ENCODE measurements around the gene TCF3.
"Not testable (repeated sequence)": the region's sequence is repeated elsewhere in the genome, so short reads cannot be mapped to it uniquely, and the experiment has no call there.

Gene TCF3

GRCh38 chr19:1678073-1678472 is 25.7 kb upstream of the TCF3 start:
- no peak overlapping the region for H3K27ac Mint-ChIP-seq
- no peaks in the 10 kb centered on the region for H3K9me3 Mint-ChIP-seq (ENCODE audit: low read depth)
- H3K36me3 Mint-ChIP-seq: no peaks in the 10 kb centered on the region
- peaks cover 21% of the 10 kb centered on the region for H3K27me3 Mint-ChIP-seq
- H3K4me3 Mint-ChIP-seq: no peak overlapping the region
- H3K4me1 Mint-ChIP-seq (ENCODE audit: low read depth): peaks cover under 1% of the 10 kb centered on the region

DNA sequence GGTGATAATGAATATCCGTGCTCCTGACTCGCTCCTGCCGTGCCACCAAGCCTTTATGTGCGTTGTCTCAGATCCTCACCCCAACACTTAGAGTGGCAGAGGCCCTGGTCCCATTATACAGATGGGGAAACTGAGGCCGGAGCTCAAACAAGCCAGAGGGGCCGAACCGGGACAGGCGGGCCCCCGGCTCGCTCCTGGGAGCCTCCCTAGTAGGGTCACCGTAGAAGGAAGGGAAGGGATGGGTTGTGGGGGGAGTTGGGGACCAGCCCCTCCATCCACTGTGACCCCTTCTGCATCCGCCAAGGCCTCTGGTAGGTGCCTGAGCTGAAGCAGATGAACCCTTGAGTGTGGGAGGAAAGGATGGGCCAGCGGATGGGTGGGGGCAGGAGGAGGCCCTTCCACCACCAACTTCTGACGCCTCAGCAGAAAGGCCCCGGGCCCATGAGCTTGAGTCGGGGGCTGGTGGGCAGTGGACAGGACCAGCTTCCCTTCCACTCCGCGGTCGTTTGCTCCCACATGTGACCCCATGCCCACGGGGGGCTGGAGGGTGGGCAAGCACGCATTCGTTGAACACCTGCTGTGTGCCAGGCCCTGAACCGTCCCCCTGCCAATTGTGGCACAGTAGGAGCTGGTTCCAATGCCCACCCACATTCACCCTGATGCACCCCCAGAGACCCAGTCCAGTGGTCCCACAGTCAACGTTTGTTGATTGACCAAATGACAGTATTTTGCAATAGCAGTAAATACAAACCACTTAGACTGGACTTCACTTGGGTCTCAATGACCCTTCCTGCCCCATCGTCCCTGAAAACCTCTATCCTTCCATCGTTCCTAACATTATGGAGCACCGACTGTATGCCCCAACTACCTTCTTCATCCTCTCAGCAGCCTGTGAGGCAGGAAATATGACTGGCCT is 24.2 kb upstream of the TCF3 start:
- Mint-ChIP-seq H3K27me3 (peaks cover 17% of the 10 kb centered on the region), H3K36me3 (no peaks in the 10 kb centered on the region), H3K9me3 (ENCODE audit: low read depth) (no peaks in the 10 kb centered on the region)

DNA sequence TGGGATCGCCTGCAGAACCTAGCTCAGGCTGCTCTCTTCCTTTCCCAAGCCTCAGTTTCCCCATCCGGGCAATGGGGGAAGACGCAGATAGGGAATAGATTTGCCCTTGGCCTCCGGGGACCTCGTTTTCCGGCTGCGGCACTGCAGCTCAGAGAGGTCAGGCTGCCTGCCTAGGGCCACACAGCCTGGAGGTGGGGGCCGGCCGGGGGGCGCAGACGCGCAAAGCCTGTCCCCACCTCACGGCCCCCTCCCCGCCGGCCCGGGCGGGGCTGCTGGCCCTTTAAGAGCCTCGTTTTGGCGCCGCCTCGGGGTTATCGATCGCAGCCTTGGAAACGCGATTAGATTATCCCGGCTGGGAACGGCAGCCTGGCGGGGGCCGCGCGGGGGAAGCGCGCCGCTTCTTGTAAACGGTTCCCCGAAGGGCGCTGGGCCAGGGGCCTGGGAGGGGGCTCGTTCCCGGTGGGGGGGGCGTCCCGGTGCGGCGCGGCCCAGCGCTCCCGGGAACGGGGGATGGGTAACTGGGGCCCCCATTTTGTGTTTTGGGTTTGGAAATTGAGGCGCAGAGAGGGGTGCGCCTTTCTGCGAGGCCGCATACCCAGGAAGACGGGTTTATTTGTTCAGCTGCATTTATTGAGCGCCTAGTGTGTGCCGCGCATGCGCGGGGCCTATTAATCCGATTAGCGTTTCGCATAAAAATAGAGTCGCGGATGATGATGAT is 23.4 kb upstream of the TCF3 start:
- H3K27ac Mint-ChIP-seq: no peak overlapping the region

More for the DNA sequence above, 24.2 kb upstream of the TCF3 start:
- H3K4me3 Mint-ChIP-seq: no peak overlapping the region
- H3K4me1 Mint-ChIP-seq (ENCODE audit: low read depth): peaks cover 4% of the 10 kb centered on the region
- no peak overlapping the region for H3K27ac Mint-ChIP-seq

DNA sequence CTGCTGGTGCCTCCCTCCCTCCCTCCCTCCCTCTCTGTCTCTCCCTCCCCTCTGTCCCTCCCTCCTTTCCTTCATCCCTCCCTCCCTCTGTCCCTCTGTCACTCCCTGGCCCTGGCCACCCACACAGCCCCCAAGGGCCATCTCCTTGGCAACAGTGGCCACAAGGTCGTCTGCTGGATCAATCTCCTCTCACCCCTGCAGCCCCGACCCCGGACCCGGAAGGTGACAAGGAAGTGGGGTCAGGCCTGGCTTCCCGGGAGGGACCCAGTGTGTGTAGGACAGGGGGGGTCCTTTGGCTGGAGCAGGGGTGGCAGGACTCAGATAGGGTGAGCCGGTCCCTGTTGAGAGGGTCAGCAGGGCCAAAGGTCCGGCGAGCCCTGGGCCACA is 21.9 kb upstream of the TCF3 start:
- Mint-ChIP-seq H3K4me1 (ENCODE audit: low read depth) (peaks cover 8% of the 10 kb centered on the region), H3K27ac (no peak overlapping the region), H3K36me3 (no peaks in the 10 kb centered on the region), H3K4me3 (no peak overlapping the region), H3K9me3 (ENCODE audit: low read depth) (no peaks in the 10 kb centered on the region), H3K27me3 (peaks cover 21% of the 10 kb centered on the region)

More for the DNA sequence above, 23.4 kb upstream of the TCF3 start:
- Mint-ChIP-seq H3K4me1 (ENCODE audit: low read depth) (peaks cover 8% of the 10 kb centered on the region), H3K36me3 (no peaks in the 10 kb centered on the region), H3K27me3 (peaks cover 21% of the 10 kb centered on the region), H3K4me3 (no peak overlapping the region), H3K9me3 (ENCODE audit: low read depth) (no peaks in the 10 kb centered on the region)

- Mint-ChIP-seq H3K9me3 (ENCODE audit: low read depth) (no peaks in the 10 kb centered on the region), H3K27me3 (peaks cover 21% of the 10 kb centered on the region), H3K4me3 (no peak overlapping the region), H3K27ac (peak overlapping the region; percentile 41), H3K36me3 (no peaks in the 10 kb centered on the region), H3K4me1 (ENCODE audit: low read depth) (peaks cover 11% of the 10 kb centered on the region)
Observed at GRCh38 chr19:1673645-1674292, 21.4 kb upstream of the TCF3 start.

DNA sequence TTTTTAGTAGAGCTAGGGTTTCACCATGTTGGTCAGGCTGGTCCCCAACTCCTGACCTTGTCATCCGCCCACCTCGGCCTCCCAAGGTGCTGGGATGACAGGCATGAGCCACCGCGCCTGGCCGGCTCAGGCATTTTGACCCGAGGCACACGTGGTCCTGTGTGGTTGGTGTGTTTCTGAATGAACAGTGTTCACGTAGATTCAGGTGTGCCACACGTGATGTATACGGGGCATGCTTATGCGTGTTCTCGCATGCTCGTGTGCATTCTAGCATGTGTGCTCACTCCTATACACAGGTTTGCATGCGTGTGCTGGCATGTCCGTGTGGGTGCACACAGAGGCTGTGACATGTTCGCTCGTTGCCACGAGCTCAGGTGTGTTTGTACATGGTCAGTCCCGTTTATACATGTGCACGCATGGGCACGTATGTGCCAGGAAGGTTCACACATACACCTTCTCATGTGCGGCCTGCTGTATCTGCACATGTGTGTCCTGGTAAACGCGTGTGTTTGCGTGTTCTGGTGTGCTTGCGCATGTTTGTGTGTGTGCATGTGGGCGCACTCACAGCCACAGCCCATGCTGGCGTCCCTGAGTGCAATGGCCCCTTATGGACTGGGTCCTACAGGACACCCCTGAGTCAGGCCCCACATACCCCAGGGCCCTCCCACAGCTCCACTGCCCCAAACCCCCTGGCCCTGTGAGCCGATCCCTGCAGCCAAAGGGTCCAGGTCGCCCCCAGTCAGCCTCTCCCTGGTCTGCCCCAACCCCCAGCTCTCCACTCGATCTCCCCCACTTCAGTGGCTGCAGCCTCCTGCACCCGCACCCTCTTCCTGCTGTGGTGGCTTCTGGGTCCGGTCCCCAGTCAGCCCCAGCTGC is 20.6 kb upstream of the TCF3 start:
- peaks cover 22% of the 10 kb centered on the region for H3K27me3 Mint-ChIP-seq
- peak overlapping the region; percentile 16 for H3K27ac Mint-ChIP-seq
- no peaks in the 10 kb centered on the region for H3K36me3 Mint-ChIP-seq
- H3K4me1 Mint-ChIP-seq (ENCODE audit: low read depth): peaks cover 17% of the 10 kb centered on the region
- no peaks in the 10 kb centered on the region for H3K9me3 Mint-ChIP-seq (ENCODE audit: low read depth)
- peak overlapping the region; percentile 20 for H3K4me3 Mint-ChIP-seq

DNA sequence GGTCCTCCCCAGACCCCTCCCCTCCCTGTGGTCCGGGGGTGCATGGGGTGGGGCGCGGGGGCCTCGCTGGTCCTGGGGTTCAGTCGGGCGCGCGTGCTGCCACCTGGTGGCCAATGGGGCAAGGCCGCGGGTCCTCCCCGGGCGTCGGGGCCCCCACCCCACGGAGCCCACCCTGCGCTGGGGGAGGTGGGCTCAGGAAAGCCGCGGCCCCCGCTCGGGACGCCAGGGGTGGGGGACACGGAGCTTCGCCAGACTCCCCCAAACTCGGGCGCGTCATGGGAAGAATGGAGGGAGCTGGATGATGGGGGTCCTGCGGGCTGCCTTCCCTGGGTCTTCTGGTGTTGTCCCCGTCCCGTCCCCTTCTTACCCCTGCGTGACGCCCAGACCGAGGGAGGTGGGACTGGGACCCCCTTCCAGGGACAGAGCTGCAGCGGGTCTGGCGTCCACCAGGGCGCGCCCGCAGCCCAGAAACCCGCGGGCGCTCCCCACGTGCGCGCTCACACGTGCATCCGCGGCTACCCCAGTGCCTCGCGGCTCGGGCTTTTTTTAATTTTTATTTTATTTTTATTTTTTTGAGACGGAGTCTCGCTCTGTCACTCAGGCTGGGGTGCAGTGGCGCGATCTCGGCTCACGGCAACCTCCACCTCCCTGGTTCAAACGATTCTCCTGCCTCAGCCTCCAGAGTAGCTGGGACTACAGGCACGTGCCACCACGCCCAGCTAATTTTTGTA is 19.8 kb upstream of the TCF3 start:
- Mint-ChIP-seq H3K27me3 (peaks cover 23% of the 10 kb centered on the region), H3K9me3 (ENCODE audit: low read depth) (no peaks in the 10 kb centered on the region)

GRCh38 chr19:1671716-1672037 is 19.3 kb upstream of the TCF3 start:
- Mint-ChIP-seq H3K4me3 (peak overlapping the region; percentile 56), H3K4me1 (ENCODE audit: low read depth) (peaks cover 20% of the 10 kb centered on the region)

More for the DNA sequence above, 19.8 kb upstream of the TCF3 start:
- H3K36me3 Mint-ChIP-seq: no peaks in the 10 kb centered on the region
- H3K4me1 Mint-ChIP-seq (ENCODE audit: low read depth): peaks cover 20% of the 10 kb centered on the region
- no peak overlapping the region for H3K27ac Mint-ChIP-seq
- no peak overlapping the region for H3K4me3 Mint-ChIP-seq

DNA sequence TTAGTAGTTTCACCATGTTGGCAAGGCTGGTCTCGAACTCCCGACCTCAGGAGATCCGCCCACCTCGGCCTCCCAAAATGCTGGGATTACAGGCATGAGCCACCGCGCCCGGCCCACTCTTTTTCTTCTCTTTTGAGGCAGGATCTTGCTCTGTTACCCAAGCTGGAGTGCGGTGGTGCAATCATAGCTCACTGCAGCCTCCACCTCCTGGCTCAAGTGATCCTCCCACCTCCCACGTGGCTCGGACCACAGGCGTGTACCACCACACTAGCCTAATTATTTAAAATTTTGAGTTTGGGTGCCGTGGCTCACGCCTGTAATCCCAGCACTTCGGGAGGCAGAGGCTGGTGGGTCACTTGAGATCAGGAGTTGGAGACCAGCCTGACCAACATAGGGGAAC is 18.3 kb upstream of the TCF3 start:
- not testable (repeated sequence) for H3K9me3 Mint-ChIP-seq (ENCODE audit: low read depth); H3K27ac Mint-ChIP-seq; H3K4me3 Mint-ChIP-seq; H3K36me3 Mint-ChIP-seq
- Mint-ChIP-seq H3K4me1 (ENCODE audit: low read depth) (peaks cover 20% of the 10 kb centered on the region), H3K27me3 (peaks cover 19% of the 10 kb centered on the region)

More at GRCh38 chr19:1671716-1672037, 19.3 kb upstream of the TCF3 start:
- no peaks in the 10 kb centered on the region for H3K9me3 Mint-ChIP-seq (ENCODE audit: low read depth)
- peaks cover 19% of the 10 kb centered on the region for H3K27me3 Mint-ChIP-seq
- no peaks in the 10 kb centered on the region for H3K36me3 Mint-ChIP-seq
- no peak overlapping the region for H3K27ac Mint-ChIP-seq

DNA sequence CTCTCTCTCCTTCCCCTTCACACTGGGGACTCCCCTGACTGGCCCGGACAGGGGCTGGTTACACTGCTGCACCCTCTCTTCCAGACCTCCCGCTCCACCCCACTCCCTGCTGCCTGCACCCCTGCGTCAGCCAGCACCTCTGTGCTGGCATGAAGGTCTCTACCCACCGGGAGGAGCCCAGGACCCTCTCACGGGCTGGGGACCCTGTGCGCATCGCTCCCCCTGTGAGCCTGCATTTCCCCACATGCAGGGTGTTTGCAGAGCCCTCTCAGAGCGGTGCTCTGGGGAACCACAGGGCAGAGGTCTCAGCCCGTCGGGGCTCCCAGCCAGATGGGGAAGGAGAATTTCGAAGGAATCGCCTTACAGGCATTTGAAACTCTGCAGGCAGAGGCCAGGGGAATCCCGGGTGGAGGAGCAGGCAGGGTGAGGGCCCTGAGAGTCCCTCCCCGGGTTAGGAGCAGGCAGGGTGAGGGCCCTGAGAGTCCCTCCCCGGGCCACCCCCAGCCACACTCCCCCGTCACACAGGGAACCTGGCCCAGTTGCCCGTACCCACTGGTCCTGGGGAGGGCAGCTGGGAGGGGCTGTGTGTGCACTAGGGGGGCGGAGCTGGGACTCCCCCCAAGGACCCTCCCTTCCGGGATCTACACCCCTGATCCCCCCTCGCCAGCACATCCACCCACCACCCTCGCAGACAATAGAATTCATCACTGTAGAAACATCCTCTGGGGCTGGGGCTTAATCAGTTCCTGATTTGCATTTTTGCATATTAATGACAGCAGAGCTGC is 16.3 kb upstream of the TCF3 start:
- H3K9me3 Mint-ChIP-seq (ENCODE audit: low read depth): no peaks in the 10 kb centered on the region
- H3K27me3 Mint-ChIP-seq: peaks cover 15% of the 10 kb centered on the region
- H3K4me1 Mint-ChIP-seq (ENCODE audit: low read depth): peaks cover 20% of the 10 kb centered on the region
- H3K4me3 Mint-ChIP-seq: peak overlapping the region; percentile 6
- H3K36me3 Mint-ChIP-seq: no peaks in the 10 kb centered on the region
- H3K27ac Mint-ChIP-seq: no peak overlapping the region

DNA sequence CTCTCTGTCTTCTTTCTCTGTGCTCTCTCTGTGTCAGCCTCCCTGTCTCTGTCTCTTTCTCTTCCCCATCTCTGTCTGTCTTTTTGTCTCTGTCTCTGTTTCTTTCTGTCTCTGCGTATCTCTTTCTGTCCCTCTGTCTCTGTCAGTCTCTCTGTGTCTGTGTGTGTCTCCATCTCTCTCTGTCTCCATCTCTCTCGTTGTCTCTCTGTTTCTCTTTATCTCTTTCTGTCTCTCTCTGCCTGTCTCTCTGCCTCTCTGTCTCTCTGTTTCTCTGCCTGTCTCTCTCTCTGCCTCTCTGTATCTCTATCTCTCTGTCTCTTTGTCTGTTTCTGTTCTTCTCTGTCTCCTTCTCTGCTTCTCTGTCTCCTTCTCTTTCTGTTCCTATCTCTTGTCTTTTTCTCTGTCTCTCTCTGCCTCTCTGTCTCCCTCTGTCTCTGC is 15.7 kb upstream of the TCF3 start:
- H3K9me3 Mint-ChIP-seq (ENCODE audit: low read depth): no peaks in the 10 kb centered on the region
- H3K27me3 Mint-ChIP-seq: peaks cover 12% of the 10 kb centered on the region
- peak overlapping the region; percentile 15 for H3K4me3 Mint-ChIP-seq
- H3K4me1 Mint-ChIP-seq (ENCODE audit: low read depth): peaks cover 19% of the 10 kb centered on the region
- no peak overlapping the region for H3K27ac Mint-ChIP-seq
- H3K36me3 Mint-ChIP-seq: no peaks in the 10 kb centered on the region

- Mint-ChIP-seq H3K4me3 (no peak overlapping the region), H3K27me3 (peaks cover 8% of the 10 kb centered on the region), H3K27ac (no peak overlapping the region), H3K36me3 (no peaks in the 10 kb centered on the region), H3K4me1 (ENCODE audit: low read depth) (peaks cover 14% of the 10 kb centered on the region), H3K9me3 (ENCODE audit: low read depth) (no peaks in the 10 kb centered on the region)
Observed at GRCh38 chr19:1665565-1666047, 13.2 kb upstream of the TCF3 start.

DNA sequence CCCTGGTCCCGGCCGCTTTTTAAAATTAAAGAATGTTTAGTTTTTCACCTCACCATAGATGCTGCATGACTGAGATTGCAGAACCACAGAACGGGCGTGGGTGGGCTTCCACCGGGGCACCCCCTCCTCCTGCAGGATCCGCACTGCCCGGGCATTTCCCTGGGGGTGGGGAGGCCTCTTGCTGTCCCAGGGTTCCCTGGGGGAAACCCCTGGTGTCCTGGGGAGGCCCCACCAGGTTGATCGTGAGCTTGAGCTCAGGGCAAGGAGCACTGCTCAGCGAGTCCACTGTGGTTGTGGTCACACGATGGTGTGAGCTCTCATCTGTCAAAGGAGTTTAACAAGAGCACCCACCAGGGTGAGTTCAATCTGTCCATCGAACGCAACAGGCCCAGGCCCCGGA is 11.4 kb upstream of the TCF3 start:
- Mint-ChIP-seq H3K4me3 (no peak overlapping the region), H3K27ac (no peak overlapping the region), H3K4me1 (ENCODE audit: low read depth) (peaks cover 14% of the 10 kb centered on the region), H3K36me3 (no peaks in the 10 kb centered on the region), H3K9me3 (ENCODE audit: low read depth) (no peaks in the 10 kb centered on the region), H3K27me3 (peaks cover 8% of the 10 kb centered on the region)

Data from activated naive CD8-positive, alpha-beta T cell (primary cell).